SK-N-SH treated with all-trans-retinoic acid at 6 μM for 48 hours (cell line): ENCODE results near the gene SETD1A.

Experiments
- ATAC-seq: fragments of 200-7000 bp; cut with Tn5 transposase; 3 replicates; pipeline ENCODE4 v1.9.1; 2020; ENCODE audit warnings: mild to moderate bottlenecking, moderate library complexity
- ARNTL ChIP-seq: fragments of 450-650 bp; formaldehyde crosslinking; IDR thresholded peaks from 2 replicates; pipeline ENCODE4 v1.5.0; 2020; ENCODE audit warnings: low read depth, mild to moderate bottlenecking, moderate library complexity, borderline replicate concordance
- BACH2 ChIP-seq: fragments of 250-450 bp; sonication (Bioruptor Pico); IDR thresholded peaks from 2 replicates; pipeline ENCODE4 v1.9.0; 2021; ENCODE audit warnings: mild to moderate bottlenecking, borderline replicate concordance
- CREB5 ChIP-seq: fragments of 250-450 bp; sonication (Bioruptor Pico); IDR thresholded peaks from 2 replicates; pipeline ENCODE4 v1.5.1; 2020; ENCODE audit warnings: low read depth, mild to moderate bottlenecking, moderate library complexity
- CSDC2 ChIP-seq: fragments of 250-450 bp; sonication (Bioruptor Pico); IDR thresholded peaks from 2 replicates; pipeline ENCODE4 v1.5.0; 2020; ENCODE audit warnings: mild to moderate bottlenecking, moderate library complexity
- CSRNP3 ChIP-seq: fragments of 250-450 bp; sonication (Bioruptor Pico); IDR thresholded peaks from 2 replicates; pipeline ENCODE4 v1.5.1; 2021; ENCODE audit warnings: mild to moderate bottlenecking, moderate library complexity
- ESRRG ChIP-seq: fragments of 250-450 bp; sonication (Bioruptor Pico); IDR thresholded peaks from 2 replicates; pipeline ENCODE4 v1.6.1; 2021; ENCODE audit warnings: mild to moderate bottlenecking
- GLIS3 ChIP-seq: fragments of 250-450 bp; sonication (Bioruptor Pico); IDR thresholded peaks from 2 replicates; pipeline ENCODE4 v1.5.0; 2020; ENCODE audit warnings: mild to moderate bottlenecking, moderate library complexity
- ISL1 ChIP-seq: fragments of 250-450 bp; sonication (Bioruptor Pico); IDR thresholded peaks from 2 replicates; pipeline ENCODE4 v2.1.2; 2022; ENCODE audit warnings: mild to moderate bottlenecking, moderate library complexity
- PATZ1 ChIP-seq: fragments of 250-450 bp; sonication (Bioruptor Pico); IDR thresholded peaks from 2 replicates; pipeline ENCODE4 v1.8.0; 2020; ENCODE audit warnings: mild to moderate bottlenecking, moderate library complexity, borderline replicate concordance
- POU6F1 ChIP-seq: fragments of 250-450 bp; sonication (Bioruptor Pico); IDR thresholded peaks from 2 replicates; pipeline ENCODE4 v1.8.0; 2021; ENCODE audit warnings: low read depth, mild to moderate bottlenecking, moderate library complexity, borderline replicate concordance
- PPARA ChIP-seq: fragments of 250-450 bp; sonication (Bioruptor Pico); IDR thresholded peaks from 2 replicates; pipeline ENCODE4 v1.5.0; 2020; ENCODE audit warnings: mild to moderate bottlenecking, borderline replicate concordance
- RARB ChIP-seq: fragments of 250-450 bp; sonication (Bioruptor Pico); IDR thresholded peaks from 2 replicates; pipeline ENCODE4 v1.8.0; 2021; ENCODE audit warnings: mild to moderate bottlenecking, moderate library complexity
- SNAI2 ChIP-seq: fragments of 250-450 bp; sonication (Bioruptor Pico); IDR thresholded peaks from 2 replicates; pipeline ENCODE4 v1.5.0; 2020; ENCODE audit warnings: mild to moderate bottlenecking, moderate library complexity
- TCF4 ChIP-seq: fragments of 250-450 bp; sonication (Bioruptor Pico); IDR thresholded peaks from 2 replicates; pipeline ENCODE4 v1.8.0; 2021; ENCODE audit warnings: mild to moderate bottlenecking, moderate library complexity, borderline replicate concordance
- TOX ChIP-seq: fragments of 250-450 bp; sonication (Bioruptor Pico); IDR thresholded peaks from 2 replicates; pipeline ENCODE4 v1.8.0; 2021; ENCODE audit warnings: mild to moderate bottlenecking, moderate library complexity, borderline replicate concordance
- ZC3H10 ChIP-seq: fragments of 250-450 bp; sonication (Bioruptor Pico); IDR thresholded peaks from 2 replicates; pipeline ENCODE4 v1.5.1; 2021; ENCODE audit warnings: mild to moderate bottlenecking, moderate library complexity
- ZFP30 ChIP-seq: fragments of 450-650 bp; formaldehyde crosslinking; IDR thresholded peaks from 2 replicates; pipeline ENCODE4 v1.5.0; 2022; ENCODE audit warnings: mild to moderate bottlenecking, moderate library complexity
- ZNF565 ChIP-seq: fragments of 450-650 bp; formaldehyde crosslinking; conservative IDR thresholded peaks from 2 replicates; pipeline ENCODE4 v1.5.0; 2020; ENCODE audit warnings: low read depth, mild to moderate bottlenecking, moderate library complexity
- ZNF70 ChIP-seq: fragments of 450-650 bp; formaldehyde crosslinking; IDR thresholded peaks from 2 replicates; pipeline ENCODE4 v1.5.0; 2020; ENCODE audit warnings: mild to moderate bottlenecking, moderate library complexity
- ZNF8 ChIP-seq: fragments of 450-650 bp; formaldehyde crosslinking; IDR thresholded peaks from 2 replicates; pipeline ENCODE4 v1.5.0; 2020; ENCODE audit warnings: mild to moderate bottlenecking, moderate library complexity

The SETD1A gene

GRCh38 chr16:30980959-30981358, 23.4 kb downstream of the SETD1A start:
- TF ChIP-seq POU6F1 (CRISPR knock-in tag), result no peak
- TF ChIP-seq GLIS3 (CRISPR knock-in tag), result no peak
- TF ChIP-seq TCF4 (CRISPR knock-in tag), result no peak
- TF ChIP-seq RARB, result no peak
- TF ChIP-seq ISL1 (CRISPR knock-in tag), result no peak
- no peak for TF ChIP-seq CSDC2
- no peak for TF ChIP-seq CSRNP3 (CRISPR knock-in tag)
- TF ChIP-seq ARNTL (CRISPR knock-in tag), result no peak
- TF ChIP-seq ZC3H10 (CRISPR knock-in tag), result no peak
- TF ChIP-seq TOX, result no peak
- no peak for TF ChIP-seq ZNF8
- no peak for TF ChIP-seq CREB5 (CRISPR knock-in tag)
- TF ChIP-seq ZNF565 (CRISPR knock-in tag), result no peak
- TF ChIP-seq PPARA (CRISPR knock-in tag), result no peak
- no peak for ATAC-seq

GRCh38 chr16:30982548-30983288, 25.2 kb downstream of the SETD1A start:
- ATAC-seq, result no peak
- TF ChIP-seq CREB5 (CRISPR knock-in tag) (no peak), ISL1 (CRISPR knock-in tag) (no peak), ZNF70 (CRISPR knock-in tag) (no peak), BACH2 (CRISPR knock-in tag) (no peak), ARNTL (CRISPR knock-in tag) (no peak), RARB (no peak), PATZ1 (CRISPR knock-in tag) (no peak), SNAI2 (no peak), TCF4 (CRISPR knock-in tag) (no peak), PPARA (CRISPR knock-in tag) (no peak), GLIS3 (CRISPR knock-in tag) (no peak), ZFP30 (CRISPR knock-in tag) (no peak), ESRRG (CRISPR knock-in tag) (no peak), CSRNP3 (CRISPR knock-in tag) (no peak)
- TF ChIP-seq, all 23 proteins: peak for 0
